Measurements from ENCODE around the gene BRAF.

GRCh38 chr7:140877249-140877524 is 47.5 kb downstream of the BRAF start:
- TF ChIP-seq POLR2A (IDR thresholded peaks at IDR 0.05) = no peak
- TF ChIP-seq CTCF (IDR thresholded peaks at IDR 0.05) = no peak
- TF ChIP-seq POLR2AphosphoS5 (IDR thresholded peaks at IDR 0.05) = no peak

Data from prostate gland (tissue), 2 donors.